GM23338 (cell line): ENCODE measurements around the gene CRYL1.

Experiments
- CREB1 ChIP-seq: fragments of 250-450 bp; sonication (Bioruptor Pico); IDR thresholded peaks from 2 replicates; pipeline ENCODE4 v1.5.0; 2020; ENCODE audit warnings: low read depth, mild to moderate bottlenecking, moderate library complexity
- CTCF ChIP-seq, 2 experiments: fragments of 200-600 bp in 1 of 2; sonication (generic) in 1 of 2; conservative IDR thresholded peaks; 2 replicates each; pipeline versions ENCODE4 v1.5.1 to v1.6.1; 2016 to 2017; ENCODE audit warnings: antibody characterized with exemption in 2 of 2, low read depth in 2 of 2, mild to moderate bottlenecking in 2 of 2, moderate library complexity in 1 of 2
- ETS1 ChIP-seq: IDR thresholded peaks from 2 replicates; pipeline ENCODE4 v1.6.1; 2016; ENCODE audit warnings: antibody characterized with exemption
- EZH2 ChIP-seq: fragments of 200-600 bp; sonication (generic); IDR thresholded peaks from one replicate; pipeline ENCODE4 v1.8.0; 2017; ENCODE audit warnings: antibody characterized with exemption, mild to moderate bottlenecking, low read depth; ENCODE audit not compliant: unreplicated experiment
- EZH2phosphoT487 ChIP-seq: fragments of 200-600 bp; sonication (generic); IDR thresholded peaks from one replicate; pipeline ENCODE4 v1.8.1; 2018; ENCODE audit warnings: antibody characterized with exemption; ENCODE audit not compliant: unreplicated experiment
- NANOG ChIP-seq: IDR thresholded peaks from 2 replicates; pipeline ENCODE4 v1.6.1; 2016; ENCODE audit warnings: antibody characterized with exemption, borderline replicate concordance
- POLR2AphosphoS5 ChIP-seq: IDR thresholded peaks from 2 replicates; pipeline ENCODE4 v1.6.1; 2016; ENCODE audit warnings: antibody characterized with exemption, low read depth
- REST ChIP-seq: IDR thresholded peaks from one replicate; pipeline ENCODE4 v1.6.1; 2018; ENCODE audit warnings: antibody characterized with exemption; ENCODE audit not compliant: unreplicated experiment
- ZNF331 ChIP-seq: fragments of 250-450 bp; sonication (Bioruptor Pico); IDR thresholded peaks from 2 replicates; pipeline ENCODE4 v1.5.0; 2020; ENCODE audit warnings: low read depth, mild to moderate bottlenecking, moderate library complexity
- ZNF462 ChIP-seq: fragments of 250-450 bp; sonication (Bioruptor Pico); IDR thresholded peaks from 2 replicates; pipeline ENCODE4 v1.5.0; 2020; ENCODE audit warnings: mild to moderate bottlenecking, moderate library complexity

GRCh38 chr13:20550799-20551198, 25.1 kb upstream of the CRYL1 start:
- TF ChIP-seq CTCF (conservative IDR thresholded peaks at IDR 0.05; ENCODE audit: low read depth in 2 of 2) (no peak), ETS1 (no peak), ZNF462 (CRISPR knock-in tag) (no peak), POLR2AphosphoS5 (no peak), EZH2phosphoT487 (no peak), REST (no peak), EZH2 (no peak), ZNF331 (CRISPR knock-in tag) (no peak), NANOG (no peak), CREB1 (CRISPR knock-in tag) (no peak)
